NCI-H510A treated with DMSO at 0.1 percent for 48 hours (cell line): ENCODE data around the gene UST.
"Not testable (repeated sequence)": the region's sequence is repeated elsewhere in the genome, so short reads cannot be mapped to it uniquely, and the experiment has no call there.

Experiments
- DNase-seq: peaks from one replicate; lab custom pipeline; 2025; lab: John Stamatoyannopoulos, UW

Gene UST

GRCh38 chr6:148836751-148837150 lies 89.9 kb downstream of the UST start:
- DNase-seq, result no peak

GRCh38 chr6:148837941-148838340 lies 91.1 kb downstream of the UST start:
- DNase-seq, result no peak

- DNase-seq, result no peak
These were observed 92.2 kb downstream of the UST start for GRCh38 chr6:148839044-148839443.

- no peak for DNase-seq
These were observed 93.4 kb downstream of the UST start for GRCh38 chr6:148840256-148840655.

- no peak for DNase-seq
These were observed 95.6 kb downstream of the UST start for GRCh38 chr6:148842296-148843019.

- DNase-seq, result no peak
These were observed 98.6 kb downstream of the UST start for GRCh38 chr6:148845464-148845863.

GRCh38 chr6:148846778-148847761 lies 100.2 kb downstream of the UST start:
- DNase-seq, result no peak

- no peak for DNase-seq
These were observed 102.1 kb downstream of the UST start for GRCh38 chr6:148848915-148849314.

- not testable (repeated sequence) for DNase-seq
These were observed 102.6 kb downstream of the UST start for GRCh38 chr6:148849449-148849848.

GRCh38 chr6:148850964-148851363 lies 104.1 kb downstream of the UST start:
- DNase-seq, result no peak

GRCh38 chr6:148851683-148852556 lies 105.1 kb downstream of the UST start:
- no peak for DNase-seq

- DNase-seq, result no peak
These were observed 105.9 kb downstream of the UST start for GRCh38 chr6:148852688-148853087.

GRCh38 chr6:148853113-148853512 lies 106.3 kb downstream of the UST start:
- not testable (repeated sequence) for DNase-seq

- peak; percentile 30 for DNase-seq
These were observed 107.3 kb downstream of the UST start for GRCh38 chr6:148854096-148854495.

- no peak for DNase-seq
These were observed 108.2 kb downstream of the UST start for GRCh38 chr6:148854992-148855391.

- DNase-seq, result no peak
These were observed 108.9 kb downstream of the UST start for GRCh38 chr6:148855744-148856143.

GRCh38 chr6:148857798-148858390 lies 111.1 kb downstream of the UST start:
- DNase-seq, result no peak

- DNase-seq, result not testable (repeated sequence)
These were observed 117.3 kb downstream of the UST start for GRCh38 chr6:148864132-148864531.

GRCh38 chr6:148864941-148865340 lies 118.1 kb downstream of the UST start:
- peak; percentile 36 for DNase-seq

- no peak for DNase-seq
These were observed 119.9 kb downstream of the UST start for GRCh38 chr6:148866657-148867268.

GRCh38 chr6:148867862-148868261 lies 121.0 kb downstream of the UST start:
- no peak for DNase-seq
